Right lobe of liver (tissue), 4 donors: Measurements from ENCODE around the gene RGS6.

Experiments
- POLR2A ChIP-seq: fragments of 450-650 bp; IDR thresholded peaks from one replicate; pipeline ENCODE4 v1.6.1; 2017; ENCODE audit warnings: antibody characterized with exemption, mild to moderate bottlenecking
- TF ChIP-seq, protein P1 (sequence below), 4 donors: fragments of 200-600 bp in 3 of 4; fragments of 450-650 bp in 1 of 4; IDR thresholded peaks; one replicate each; pipeline versions ENCODE4 v1.5.1 to v1.8.0; 2016 to 2022; ENCODE audit warnings: antibody characterized with exemption in 4 of 4, mild to moderate bottlenecking in 2 of 4
- donor health status: DM: no; HTN: no; CAD: no.
- donor health status: DM: no; HTN: no; CAD: no.
- donor health status: DM: no; HTN: yes; CAD: no.

- TF ChIP-seq, protein P1, sequence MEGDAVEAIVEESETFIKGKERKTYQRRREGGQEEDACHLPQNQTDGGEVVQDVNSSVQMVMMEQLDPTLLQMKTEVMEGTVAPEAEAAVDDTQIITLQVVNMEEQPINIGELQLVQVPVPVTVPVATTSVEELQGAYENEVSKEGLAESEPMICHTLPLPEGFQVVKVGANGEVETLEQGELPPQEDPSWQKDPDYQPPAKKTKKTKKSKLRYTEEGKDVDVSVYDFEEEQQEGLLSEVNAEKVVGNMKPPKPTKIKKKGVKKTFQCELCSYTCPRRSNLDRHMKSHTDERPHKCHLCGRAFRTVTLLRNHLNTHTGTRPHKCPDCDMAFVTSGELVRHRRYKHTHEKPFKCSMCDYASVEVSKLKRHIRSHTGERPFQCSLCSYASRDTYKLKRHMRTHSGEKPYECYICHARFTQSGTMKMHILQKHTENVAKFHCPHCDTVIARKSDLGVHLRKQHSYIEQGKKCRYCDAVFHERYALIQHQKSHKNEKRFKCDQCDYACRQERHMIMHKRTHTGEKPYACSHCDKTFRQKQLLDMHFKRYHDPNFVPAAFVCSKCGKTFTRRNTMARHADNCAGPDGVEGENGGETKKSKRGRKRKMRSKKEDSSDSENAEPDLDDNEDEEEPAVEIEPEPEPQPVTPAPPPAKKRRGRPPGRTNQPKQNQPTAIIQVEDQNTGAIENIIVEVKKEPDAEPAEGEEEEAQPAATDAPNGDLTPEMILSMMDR (IDR thresholded peaks at IDR 0.05): no peak
- no peak for TF ChIP-seq POLR2A
These were observed 338.0 kb downstream of the RGS6 start for GRCh38 chr14:72270147-72270727.
